Neuronal stem cell (in vitro differentiated cells): ENCODE results near the gene HRAS.
"Not testable (repeated sequence)": the region's sequence is repeated elsewhere in the genome, so short reads cannot be mapped to it uniquely, and the experiment has no call there.

Experiments
- DNase-seq: peaks from one replicate; pipeline ENCODE4 v3.0.0-alpha.2; 2013; ENCODE audit warnings: low spot score
- H2AFZ ChIP-seq: one replicate; pipeline ENCODE4 v1.6.1; 2013; ENCODE audit warnings: mild to moderate bottlenecking, low read length, inconsistent platforms
- H2AK5ac ChIP-seq: 2 replicates; pipeline ENCODE4 v1.6.1; 2013; ENCODE audit warnings: low read depth, mild to moderate bottlenecking, inconsistent platforms, low read length, moderate library complexity, mixed read lengths
- H2BK120ac ChIP-seq: 2 replicates; pipeline ENCODE4 v1.6.1; 2013; ENCODE audit warnings: low read depth, mild to moderate bottlenecking, inconsistent platforms, low read length, moderate library complexity, mixed read lengths
- H2BK12ac ChIP-seq: one replicate; pipeline ENCODE4 v1.6.1; 2013; ENCODE audit warnings: low read length, inconsistent platforms
- H2BK15ac ChIP-seq: 2 replicates; pipeline ENCODE4 v1.6.1; 2013; ENCODE audit warnings: mild to moderate bottlenecking, low read length, inconsistent platforms, mixed read lengths
- H2BK5ac ChIP-seq: one replicate; pipeline ENCODE4 v1.6.1; 2013; ENCODE audit warnings: inconsistent platforms, mild to moderate bottlenecking, low read length, moderate library complexity
- H3K14ac ChIP-seq: one replicate; pipeline ENCODE4 v1.6.1; 2013; ENCODE audit warnings: low read length, inconsistent platforms
- H3K18ac ChIP-seq: 2 replicates; pipeline ENCODE4 v1.6.1; 2013; ENCODE audit warnings: low read length, inconsistent platforms
- H3K23ac ChIP-seq: 2 replicates; pipeline ENCODE4 v1.6.1; 2013; ENCODE audit warnings: low read depth, mild to moderate bottlenecking, mixed read lengths, low read length, inconsistent platforms; ENCODE audit not compliant: poor library complexity
- H3K27ac ChIP-seq: replicated peaks from 3 replicates; pipeline ENCODE4 v1.5.1; 2013; ENCODE audit warnings: low read length, inconsistent platforms
- H3K27me3 ChIP-seq, 3 experiments: 2 replicates each; pipeline ENCODE4 v1.6.1; 2013; ENCODE audit warnings: low read length in 3 of 3, mild to moderate bottlenecking in 2 of 3, inconsistent platforms in 1 of 3, low read depth in 1 of 3, mixed read lengths in 1 of 3, moderate library complexity in 1 of 3; ENCODE audit not compliant: control insufficient read depth in 3 of 3, insufficient read depth in 3 of 3
- H3K36me3 ChIP-seq, 2 donors: replicated peaks in 1 of 2; 2 replicates each; pipeline ENCODE4 v1.6.1; 2013; ENCODE audit warnings: low read length in 2 of 2; ENCODE audit not compliant: control insufficient read depth in 2 of 2, insufficient read depth in 2 of 2
- H3K4ac ChIP-seq: 2 replicates; pipeline ENCODE4 v1.6.1; 2013; ENCODE audit warnings: inconsistent platforms, mild to moderate bottlenecking, low read length, moderate library complexity
- H3K4me1 ChIP-seq, 2 donors: 1 replicate in 1 of 2; 2 replicates in 1 of 2; pipeline ENCODE4 v1.6.1; 2013; ENCODE audit warnings: low read length in 2 of 2, low read depth in 1 of 2; ENCODE audit not compliant: control insufficient read depth in 2 of 2, insufficient read depth in 1 of 2
- H3K4me2 ChIP-seq: one replicate; pipeline ENCODE4 v1.6.1; 2013; ENCODE audit warnings: mild to moderate bottlenecking, low read length, inconsistent platforms; ENCODE audit not compliant: insufficient read depth, poor library complexity, severe bottlenecking
- H3K4me3 ChIP-seq, 2 donors: 2 replicates each; pipeline ENCODE4 v1.5.1; 2013; ENCODE audit warnings: low read length in 2 of 2, mild to moderate bottlenecking in 2 of 2, inconsistent platforms in 1 of 2, moderate library complexity in 1 of 2
- H3K79me1 ChIP-seq: one replicate; pipeline ENCODE4 v1.6.1; 2013; ENCODE audit warnings: low read depth, mild to moderate bottlenecking, inconsistent platforms, low read length, moderate library complexity
- H3K9ac ChIP-seq: one replicate; pipeline ENCODE4 v1.6.1; 2013; ENCODE audit warnings: mild to moderate bottlenecking, low read depth, low read length, inconsistent platforms; ENCODE audit not compliant: poor library complexity
- H3K9me3 ChIP-seq, 2 donors: replicated peaks in 1 of 2; 2 replicates each; pipeline versions ENCODE3 to v1.6.1; 2013; ENCODE audit warnings: low read length in 2 of 2, mild to moderate bottlenecking in 2 of 2, inconsistent platforms in 1 of 2, low read depth in 1 of 2, mixed read lengths in 1 of 2, moderate library complexity in 1 of 2; ENCODE audit not compliant: control insufficient read depth in 2 of 2, insufficient read depth in 1 of 2
- H4K8ac ChIP-seq: one replicate; pipeline ENCODE4 v1.6.1; 2013; ENCODE audit warnings: low read depth, mild to moderate bottlenecking, inconsistent platforms, low read length, moderate library complexity
- H4K91ac ChIP-seq: one replicate; pipeline ENCODE4 v1.6.1; 2013; ENCODE audit warnings: low read length, low read depth, mild to moderate bottlenecking, inconsistent platforms; ENCODE audit not compliant: poor library complexity
- WGBS, 2 donors: extraction: QIAGEN DNeasy Blood & Tissue Kit; methylation state at CpG; one replicate each; pipeline ENCODE4 v1.1.7; 2013; ENCODE audit warnings: missing lambda C conversion rate in 2 of 2, mixed read lengths in 1 of 2; ENCODE audit not compliant: insufficient read length in 2 of 2, insufficient replicate concordance in 1 of 2; ENCODE audit errors: extremely low coverage in 2 of 2; 5-methylcytosine and 5-hydroxymethylcytosine counted together

The HRAS gene

GRCh38 chr11:574632-575312 lies 39.4 kb upstream of the HRAS start:
- H2AFZ ChIP-seq = peak overlapping the region; percentile 100
- H3K14ac ChIP-seq = no peak overlapping the region
- H3K4ac ChIP-seq = no peak overlapping the region
- peak overlapping the region; percentile 86 to 96 for H3K4me3 ChIP-seq
- peak overlapping the region; percentile 22 for H2BK5ac ChIP-seq
- peak overlapping the region; percentile 81 for H2AK5ac ChIP-seq
- no peak overlapping the region for H2BK120ac ChIP-seq
- H4K91ac ChIP-seq = no peak overlapping the region
- no peak for DNase-seq
- peaks cover 20% of the 10 kb centered on the region for H3K79me1 ChIP-seq
- peak overlapping the region; percentile 77 for H3K9ac ChIP-seq
- H4K8ac ChIP-seq = no peak overlapping the region
- H3K27me3 ChIP-seq = peaks cover 3 to 29% (median 13%) of the 10 kb centered on the region in 3 experiments
- H3K36me3 ChIP-seq = peaks cover 3 to 9% of the 10 kb centered on the region in 2 donors
- peak overlapping the region; percentile 5 for H3K18ac ChIP-seq
- H3K4me1 ChIP-seq = peaks cover 26 to 31% of the 10 kb centered on the region in 2 donors
- no CpG with 5 or more reads among the region's 25 CpGs for WGBS, 2 donors
- peak overlapping the region; percentile 0 for H3K23ac ChIP-seq
- no peaks in the 10 kb centered on the region for H3K9me3 ChIP-seq
- no peak overlapping the region for H3K27ac ChIP-seq
- peak overlapping the region; percentile 75 for H2BK15ac ChIP-seq
- peak overlapping the region; percentile 94 for H3K4me2 ChIP-seq
- H2BK12ac ChIP-seq = no peak overlapping the region

DNA sequence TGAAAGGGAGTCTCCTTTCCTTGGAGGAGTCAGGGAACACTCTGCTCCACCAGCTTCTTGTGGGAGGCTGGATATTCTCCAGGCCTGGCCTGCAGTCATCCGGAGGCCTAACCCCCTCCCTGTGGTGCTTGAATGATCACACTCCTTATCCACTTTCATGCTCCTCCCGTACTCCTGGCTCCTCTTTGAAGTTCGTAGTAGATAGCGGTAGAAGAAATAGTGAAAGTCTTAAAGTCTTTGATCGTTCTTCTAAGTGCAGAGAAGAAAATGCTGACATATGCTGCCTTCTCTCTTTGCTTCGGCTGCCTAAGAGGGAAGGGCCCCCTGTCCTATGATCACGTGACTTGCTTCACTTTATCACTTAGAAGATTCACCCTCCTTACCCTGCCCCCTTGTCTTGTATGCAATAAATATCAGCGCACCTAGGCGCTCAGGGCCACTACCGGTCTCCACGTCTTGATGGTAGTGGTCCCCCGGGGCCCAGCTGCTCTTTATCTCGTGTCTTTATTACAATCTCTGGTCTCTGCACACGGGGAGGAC lies 38.7 kb upstream of the HRAS start:
- not testable (repeated sequence) for H4K8ac ChIP-seq, H2BK12ac ChIP-seq, H2BK120ac ChIP-seq, H3K18ac ChIP-seq, H3K14ac ChIP-seq, H3K9ac ChIP-seq, H3K4me3 ChIP-seq, H2BK5ac ChIP-seq, H2AK5ac ChIP-seq, H3K27ac ChIP-seq, DNase-seq, H4K91ac ChIP-seq, H3K23ac ChIP-seq, H3K9me3 ChIP-seq, H3K4me2 ChIP-seq, H3K4ac ChIP-seq, H3K36me3 ChIP-seq
- Histone ChIP-seq H3K27me3 (peaks cover 3 to 29% (median 13%) of the 10 kb centered on the region in 3 experiments), H2BK15ac (peak overlapping the region; percentile 75), H3K4me1 (peaks cover 31 to 37% of the 10 kb centered on the region in 2 donors), H3K79me1 (peaks cover 14% of the 10 kb centered on the region), H2AFZ (peak overlapping the region; percentile 100)
- WGBS, 2 donors = no CpG with 5 or more reads among the region's 14 CpGs

DNA sequence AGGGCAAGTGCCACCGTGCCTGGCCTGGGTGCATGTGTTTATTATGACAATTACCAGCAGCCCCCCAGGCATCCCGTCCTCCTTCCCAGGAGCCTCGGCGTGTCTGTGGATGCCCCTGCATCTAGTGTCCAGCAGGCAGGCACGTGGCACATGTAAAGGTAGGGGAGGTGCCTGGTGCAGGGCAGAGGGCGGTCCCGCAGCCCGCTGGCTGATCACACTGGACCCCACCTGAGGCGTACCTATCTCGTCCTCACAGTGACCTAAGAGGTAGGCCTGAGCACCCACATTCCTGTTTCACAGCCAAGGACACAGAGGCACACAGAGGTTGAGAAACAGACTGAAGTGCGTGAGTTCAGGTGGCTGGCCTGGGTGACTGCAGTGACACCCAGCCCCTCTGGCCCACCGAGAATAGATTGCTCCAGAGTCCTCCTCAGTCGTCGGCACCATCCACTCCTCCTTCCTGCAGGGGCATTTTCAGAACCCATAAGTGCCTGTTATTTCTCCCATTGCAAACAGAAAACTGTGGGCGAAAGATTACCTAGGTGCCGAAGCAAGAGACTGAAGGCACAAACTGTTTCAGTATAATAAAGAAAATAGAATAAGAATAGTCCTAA lies 37.9 kb upstream of the HRAS start:
- Histone ChIP-seq H3K79me1 (peaks cover 11% of the 10 kb centered on the region), H2BK12ac (no peak overlapping the region), H2BK5ac (no peak overlapping the region), H2BK120ac (no peak overlapping the region), H2BK15ac (peak overlapping the region; percentile 37), H3K18ac (peak overlapping the region; percentile 3), H3K27ac (no peak overlapping the region), H3K4me2 (no peak overlapping the region), H3K4ac (no peak overlapping the region), H3K23ac (peak overlapping the region; percentile 55), H3K36me3 (peaks cover 0 to 5% of the 10 kb centered on the region in 2 donors), H3K9me3 (no peaks in the 10 kb centered on the region), H3K4me3 (no peak overlapping the region), H3K9ac (no peak overlapping the region), H4K8ac (no peak overlapping the region), H3K4me1 (peaks cover 34 to 38% of the 10 kb centered on the region in 2 donors), H3K14ac (no peak overlapping the region), H2AFZ (no peak overlapping the region), H4K91ac (no peak overlapping the region), H2AK5ac (peak overlapping the region; percentile 63), H3K27me3 (peaks cover 3 to 29% (median 13%) of the 10 kb centered on the region in 3 experiments)
- no peak for DNase-seq
- no CpG with 5 or more reads among the region's 16 CpGs for WGBS, 2 donors

DNA sequence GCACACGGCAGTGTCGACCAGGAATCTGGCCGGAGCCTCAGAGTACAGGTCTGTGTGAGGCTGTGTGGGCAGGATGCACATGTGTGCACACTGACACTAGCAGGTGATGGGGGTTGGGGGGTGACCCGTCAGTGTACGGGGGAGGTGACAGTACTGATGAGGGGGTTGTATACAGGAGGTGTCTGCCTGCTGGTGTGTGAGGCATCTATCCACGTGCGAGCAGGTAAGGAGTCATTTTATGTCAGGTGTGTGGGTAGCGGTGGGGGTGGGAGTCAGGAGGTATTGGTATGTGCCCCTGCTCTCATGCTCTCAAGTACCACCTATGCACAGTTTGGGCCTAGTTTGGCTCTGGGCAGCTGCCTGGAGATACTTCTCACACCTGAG lies 36.4 kb upstream of the HRAS start:
- Histone ChIP-seq H3K4me1 (peaks cover 28 to 32% of the 10 kb centered on the region in 2 donors), H3K4me3 (peak overlapping the region in 1 of 2 donors; percentile 13), H3K23ac (peak overlapping the region; percentile 6), H2AK5ac (peak overlapping the region; percentile 16), H2AFZ (no peak overlapping the region), H4K8ac (no peak overlapping the region), H3K27ac (no peak overlapping the region), H3K4me2 (no peak overlapping the region), H3K36me3 (peaks cover 0 to 5% of the 10 kb centered on the region in 2 donors), H2BK15ac (peak overlapping the region; percentile 87), H3K79me1 (peaks cover 10% of the 10 kb centered on the region), H3K18ac (no peak overlapping the region), H3K9ac (no peak overlapping the region), H3K14ac (no peak overlapping the region), H3K9me3 (no peaks in the 10 kb centered on the region), H4K91ac (no peak overlapping the region), H2BK12ac (no peak overlapping the region), H3K4ac (no peak overlapping the region), H2BK5ac (no peak overlapping the region), H2BK120ac (no peak overlapping the region), H3K27me3 (peaks cover 3 to 29% (median 13%) of the 10 kb centered on the region in 3 experiments)
- no peak for DNase-seq
- no CpG with 5 or more reads among the region's 8 CpGs for WGBS, 2 donors
